GM18867 (cell line): ENCODE data around the gene SERTAD2.

Source experiments
- ATAC-seq: cut with Tn5 transposase; IDR thresholded peaks from one replicate; pipeline ENCODE4 v1.9.1; 2021; ENCODE audit warnings: mild to moderate bottlenecking, moderate library complexity; ENCODE audit not compliant: unreplicated experiment

The SERTAD2 gene

GRCh38 chr2:64675860-64676259, 22.1 kb upstream of the SERTAD2 start:
- peak; percentile 74 for ATAC-seq

DNA sequence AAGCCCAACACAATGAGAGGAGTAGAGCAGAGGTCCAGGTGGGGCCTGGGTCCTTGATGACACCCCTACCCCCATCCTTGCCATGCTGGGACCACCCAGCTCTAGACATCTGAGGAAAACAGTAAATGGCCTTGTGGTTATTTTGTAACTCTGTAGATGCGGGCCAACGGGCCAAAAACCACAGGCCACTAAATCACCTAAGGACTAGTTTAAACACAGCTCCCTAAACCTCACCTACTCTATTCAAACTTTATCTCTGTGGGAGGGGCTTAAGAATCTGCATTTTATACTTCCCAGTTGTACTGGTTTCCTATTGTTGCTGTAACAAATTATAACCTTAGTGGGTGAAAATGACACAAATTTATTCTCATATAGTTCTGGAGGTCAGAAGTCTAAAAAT, 19.0 kb upstream of the SERTAD2 start:
- no peak for ATAC-seq

- ATAC-seq = no peak
Measured at GRCh38 chr2:64670047-64670446, 16.3 kb upstream of the SERTAD2 start.

DNA sequence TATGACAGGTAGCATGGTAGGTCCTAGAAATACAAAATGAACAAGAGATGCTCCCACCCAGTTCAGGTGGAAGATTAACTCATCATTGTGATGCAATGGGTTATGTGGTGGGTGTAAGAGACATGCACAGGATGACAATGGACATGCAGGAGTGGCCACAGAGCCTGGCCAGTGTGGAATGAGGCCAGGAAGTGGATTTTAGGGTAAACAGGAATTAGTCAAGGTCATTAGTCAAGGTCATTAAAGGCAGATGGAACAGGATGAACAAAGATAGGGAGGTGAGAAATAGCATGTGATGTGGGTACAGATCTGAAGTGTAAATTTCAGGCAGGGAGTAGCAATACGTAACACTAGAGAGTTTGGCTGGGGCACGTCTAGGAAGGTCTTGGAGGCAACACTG, 15.6 kb upstream of the SERTAD2 start:
- no peak for ATAC-seq

GRCh38 chr2:64668542-64668941, 14.8 kb upstream of the SERTAD2 start:
- ATAC-seq = no peak

GRCh38 chr2:64667535-64667934, 13.8 kb upstream of the SERTAD2 start:
- ATAC-seq = no peak

- peak; percentile 69 for ATAC-seq
Measured at GRCh38 chr2:64666810-64667438, 13.2 kb upstream of the SERTAD2 start.

GRCh38 chr2:64665709-64666108, 12.0 kb upstream of the SERTAD2 start:
- ATAC-seq = no peak

GRCh38 chr2:64663402-64663801, 9.7 kb upstream of the SERTAD2 start:
- ATAC-seq = no peak

- peak; percentile 53 for ATAC-seq
Measured at GRCh38 chr2:64661741-64662169, 8.0 kb upstream of the SERTAD2 start.

DNA sequence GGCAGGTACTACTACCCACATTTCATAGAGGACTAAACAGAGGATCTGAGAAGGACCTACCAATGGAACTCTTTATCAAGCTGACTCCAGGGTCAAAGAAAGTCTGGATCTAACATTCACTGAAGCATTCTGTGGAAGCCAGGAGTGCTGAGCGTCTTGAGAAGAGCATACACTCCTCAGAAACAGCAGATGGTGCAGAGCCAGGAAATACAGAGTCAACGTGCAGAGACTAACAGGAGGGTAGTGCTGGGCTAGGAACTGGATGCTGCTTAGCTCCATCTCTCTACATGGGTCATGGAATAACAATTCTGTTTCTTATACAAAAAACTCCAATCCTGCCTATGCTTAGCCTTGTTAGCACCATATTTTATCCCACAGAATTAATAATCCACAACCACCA, 5.5 kb upstream of the SERTAD2 start:
- ATAC-seq = no peak

DNA sequence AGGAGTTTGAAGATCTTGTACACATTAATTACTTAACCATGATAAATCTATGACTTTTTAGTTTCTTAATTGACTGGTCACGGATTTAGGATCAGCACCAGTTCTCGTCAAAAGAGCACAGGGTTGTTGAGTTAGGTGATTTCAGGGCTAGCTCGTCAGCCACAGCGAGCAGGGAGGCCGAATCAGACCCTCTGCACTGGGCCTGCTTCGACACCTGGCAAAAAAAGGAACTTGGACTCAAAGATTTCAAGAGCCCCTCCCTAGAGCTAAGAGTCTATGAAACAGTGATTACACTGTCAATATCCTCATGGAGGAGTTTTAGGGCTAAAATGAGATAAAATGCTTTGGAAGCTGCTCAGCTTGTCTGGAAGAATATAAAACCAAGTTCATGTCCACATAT, 4.6 kb upstream of the SERTAD2 start:
- no peak for ATAC-seq

DNA sequence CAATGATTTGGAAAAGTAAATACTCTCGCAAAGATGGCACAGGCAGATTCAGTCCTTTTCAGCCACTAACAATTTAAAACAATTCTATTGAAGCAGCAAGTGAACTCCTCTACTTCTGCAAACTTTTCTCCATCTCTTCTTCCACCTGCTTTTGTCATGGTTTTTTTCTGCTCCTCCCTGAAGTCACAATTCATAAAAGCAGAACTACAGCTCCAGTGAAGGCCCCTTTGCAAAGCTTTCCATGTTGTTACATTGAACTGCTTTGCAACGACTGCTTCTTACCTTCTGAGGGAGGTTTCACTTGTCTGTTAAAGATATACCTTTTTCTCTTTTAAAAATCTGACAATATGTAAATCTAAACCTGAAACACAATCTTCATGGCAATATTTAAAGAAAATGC, 3.7 kb upstream of the SERTAD2 start:
- ATAC-seq = no peak

GRCh38 chr2:64656379-64656778, 2.7 kb upstream of the SERTAD2 start:
- no peak for ATAC-seq

- no peak for ATAC-seq
Measured at GRCh38 chr2:64655873-64656272, 2.2 kb upstream of the SERTAD2 start.

DNA sequence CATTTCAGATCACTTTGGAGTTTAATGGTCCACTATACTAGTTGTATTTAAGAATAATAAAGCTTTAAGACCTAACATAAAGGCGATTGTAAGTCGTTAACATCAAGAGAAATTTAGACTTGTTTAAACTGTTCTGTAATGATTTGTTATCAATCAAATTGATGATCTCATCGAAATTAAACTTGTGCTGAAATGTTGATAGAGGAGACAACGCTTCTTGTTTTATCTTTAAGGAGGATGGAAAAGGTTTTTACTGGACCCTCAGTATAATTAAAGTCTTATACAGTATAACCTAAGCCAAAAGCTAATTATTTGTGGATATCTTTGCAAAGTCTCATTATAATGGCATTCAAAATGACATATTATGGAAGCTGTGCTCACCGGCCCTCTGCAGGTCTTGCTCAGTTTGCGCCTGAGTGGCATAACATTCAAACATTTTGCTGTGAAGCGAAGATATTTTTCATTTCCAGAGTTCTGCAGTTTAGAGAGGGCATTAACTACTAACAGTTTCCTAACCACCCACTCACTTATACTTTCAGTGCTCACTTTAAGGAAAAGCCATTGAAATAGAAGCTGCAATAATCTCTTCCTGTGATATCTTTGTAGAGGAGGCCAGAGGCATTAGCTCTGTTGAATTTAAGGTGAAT, 1.4 kb upstream of the SERTAD2 start:
- ATAC-seq = no peak

DNA sequence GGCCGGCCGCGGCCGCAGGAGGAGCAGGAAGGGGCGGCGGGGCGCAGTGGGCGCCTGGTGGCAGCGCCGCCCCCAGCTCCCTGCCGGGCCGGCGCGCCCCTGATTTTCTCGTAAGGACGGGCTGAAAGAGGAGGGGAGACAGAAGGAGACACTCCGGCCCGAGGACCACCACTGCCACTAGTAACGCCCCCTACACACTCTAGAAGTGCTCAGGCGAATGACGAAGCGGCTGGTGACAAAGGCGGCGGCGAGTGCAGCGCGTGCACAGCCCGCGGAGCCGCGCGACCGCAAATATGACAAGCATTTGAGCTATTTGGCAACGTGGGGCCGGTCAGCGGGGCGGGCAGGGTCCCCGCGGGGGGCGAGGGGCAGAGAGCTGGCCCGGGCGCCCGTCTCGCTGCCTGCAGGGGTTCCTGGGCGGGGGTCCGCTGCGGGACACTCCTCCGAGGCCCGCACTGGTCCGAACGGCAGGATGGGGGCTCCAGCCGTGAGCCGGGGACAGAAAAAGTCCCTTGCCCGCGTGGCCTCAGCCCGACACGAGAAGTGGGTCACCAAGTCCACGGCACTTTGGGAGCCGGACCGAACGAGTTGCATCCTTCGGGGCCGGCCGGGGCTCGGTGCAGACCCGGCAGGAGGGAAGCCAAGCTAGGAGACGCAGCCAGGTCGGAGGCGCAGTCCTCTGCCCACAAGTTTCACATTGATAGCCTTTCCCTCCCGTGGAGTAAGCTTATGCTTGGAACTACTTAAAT, 524 bp upstream of the SERTAD2 start:
- ATAC-seq = peak; percentile 37

DNA sequence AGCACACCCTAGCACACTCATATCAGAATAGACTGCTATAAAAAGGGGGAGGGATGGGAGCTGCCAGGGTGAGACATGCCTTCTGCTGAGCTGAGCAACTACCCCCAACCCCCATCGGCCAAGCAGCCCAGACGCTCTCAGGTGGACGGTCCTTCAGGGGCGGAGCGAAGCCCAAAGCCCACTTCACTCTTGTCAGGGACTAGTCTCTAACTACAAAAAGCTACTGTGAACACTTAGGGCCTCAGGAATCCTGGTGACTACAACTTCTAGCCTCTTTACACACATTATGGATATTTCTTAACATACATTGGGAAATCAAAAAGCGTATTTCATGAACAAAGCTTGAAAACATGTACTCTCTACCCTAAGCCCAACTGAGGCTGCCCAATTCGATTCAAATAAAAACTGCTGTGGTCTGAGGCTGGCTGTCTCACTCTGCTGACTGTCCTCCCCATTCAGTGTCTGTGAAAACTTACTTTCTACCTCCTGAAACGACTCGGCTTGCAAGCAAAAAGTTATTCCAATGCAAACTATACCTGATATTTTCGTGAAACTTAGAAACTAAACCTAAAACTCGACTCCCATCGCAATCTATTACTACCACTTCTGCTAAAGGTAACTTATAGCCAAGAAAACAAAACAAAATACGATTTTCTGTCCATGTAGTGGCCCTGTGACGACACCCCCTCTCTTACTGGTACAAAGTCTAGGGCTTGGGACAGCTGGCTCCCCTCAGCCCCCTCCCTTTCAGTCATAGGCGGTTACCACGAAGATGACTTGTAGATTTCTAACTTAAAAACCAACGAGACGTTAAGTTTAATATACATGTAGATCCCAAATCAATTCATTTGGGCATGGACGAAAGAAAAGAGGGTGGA, 1.2 kb downstream of the SERTAD2 start:
- ATAC-seq = no peak

- no peak for ATAC-seq
Measured at GRCh38 chr2:64651590-64651989, 2.1 kb downstream of the SERTAD2 start.

GRCh38 chr2:64650722-64651338, 2.9 kb downstream of the SERTAD2 start:
- ATAC-seq = no peak

DNA sequence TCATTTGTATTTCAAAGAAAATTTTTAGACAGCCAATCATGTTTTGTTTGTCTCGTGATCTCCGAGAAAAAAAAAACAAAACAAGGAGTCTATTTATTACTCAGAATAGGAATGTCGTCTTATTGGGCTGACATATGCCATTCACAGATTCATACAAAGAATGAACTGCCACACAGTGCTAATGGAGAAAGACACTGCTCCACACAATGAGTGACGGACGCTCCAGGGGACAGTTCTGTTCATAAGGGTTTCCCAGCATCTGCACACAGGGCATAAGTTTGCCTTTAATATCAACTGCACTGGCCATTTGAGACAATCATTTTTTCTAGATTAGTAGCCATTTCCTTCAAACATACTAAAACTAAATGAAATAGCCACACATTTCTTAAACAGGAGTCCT, 3.4 kb downstream of the SERTAD2 start:
- no peak for ATAC-seq
